HG02938 (cell line): ENCODE data around the gene ANXA4.

Experiments
- ATAC-seq: cut with Tn5 transposase; IDR thresholded peaks from one replicate; pipeline ENCODE4 v1.9.1; 2021; ENCODE audit warnings: mild to moderate bottlenecking, moderate library complexity; ENCODE audit not compliant: unreplicated experiment

ANXA4 gene

DNA sequence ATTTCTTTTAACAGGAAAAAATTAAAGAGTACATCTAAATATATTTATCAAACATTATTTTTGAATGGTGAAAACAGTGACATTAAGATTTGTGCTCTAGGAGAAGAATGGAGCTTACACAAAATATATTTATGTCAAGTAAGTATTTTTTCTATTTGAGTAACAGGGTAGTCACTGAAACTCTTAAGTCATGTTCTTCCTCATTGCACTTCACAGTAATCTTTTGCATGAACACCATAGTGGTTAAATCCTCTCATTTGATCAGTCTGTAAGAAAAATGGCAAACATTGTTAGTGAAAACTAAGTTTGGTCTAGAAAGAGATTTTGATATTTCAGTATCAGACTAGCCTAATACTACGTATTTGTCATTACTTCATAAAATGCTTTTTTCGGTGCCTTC lies 95.6 kb downstream of the ANXA4 start:
- ATAC-seq, result no peak

DNA sequence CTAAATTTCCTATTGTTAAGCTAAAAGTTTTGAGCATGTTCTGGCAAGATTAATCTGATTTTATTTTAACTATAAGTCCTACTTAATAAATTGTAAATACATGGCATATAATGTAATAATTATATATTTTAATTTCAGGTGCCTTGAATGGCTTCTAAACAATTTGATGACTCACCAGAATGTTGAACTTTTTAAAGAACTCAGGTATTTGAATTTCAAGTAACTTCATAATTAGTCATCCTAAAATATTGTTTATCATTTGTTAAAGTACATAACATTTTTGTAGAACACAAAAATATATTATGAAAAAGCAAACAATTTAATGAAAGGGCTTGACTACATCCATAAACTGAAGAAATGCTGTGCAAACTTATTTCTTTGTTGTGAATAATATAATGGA lies 102.1 kb downstream of the ANXA4 start:
- ATAC-seq, result no peak

DNA sequence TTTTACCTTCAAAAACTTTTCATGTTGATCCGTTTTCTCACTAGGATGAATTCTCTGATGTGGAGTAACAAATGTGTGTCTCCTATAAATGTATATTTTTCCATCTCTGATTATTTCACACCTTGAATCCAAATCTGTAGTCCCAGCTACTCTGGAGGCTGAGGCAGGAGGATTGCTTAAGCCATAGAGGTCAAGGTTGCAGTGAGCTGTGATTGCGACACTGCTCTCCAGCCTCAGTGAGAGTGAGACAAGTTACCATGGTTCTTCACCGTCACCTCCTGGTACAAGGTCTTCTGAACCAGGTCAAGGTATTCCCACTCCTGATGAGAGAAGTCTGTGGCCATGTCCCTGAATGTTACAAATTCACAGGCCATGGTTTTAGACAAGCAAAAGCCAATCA lies 102.6 kb downstream of the ANXA4 start:
- no peak for ATAC-seq

DNA sequence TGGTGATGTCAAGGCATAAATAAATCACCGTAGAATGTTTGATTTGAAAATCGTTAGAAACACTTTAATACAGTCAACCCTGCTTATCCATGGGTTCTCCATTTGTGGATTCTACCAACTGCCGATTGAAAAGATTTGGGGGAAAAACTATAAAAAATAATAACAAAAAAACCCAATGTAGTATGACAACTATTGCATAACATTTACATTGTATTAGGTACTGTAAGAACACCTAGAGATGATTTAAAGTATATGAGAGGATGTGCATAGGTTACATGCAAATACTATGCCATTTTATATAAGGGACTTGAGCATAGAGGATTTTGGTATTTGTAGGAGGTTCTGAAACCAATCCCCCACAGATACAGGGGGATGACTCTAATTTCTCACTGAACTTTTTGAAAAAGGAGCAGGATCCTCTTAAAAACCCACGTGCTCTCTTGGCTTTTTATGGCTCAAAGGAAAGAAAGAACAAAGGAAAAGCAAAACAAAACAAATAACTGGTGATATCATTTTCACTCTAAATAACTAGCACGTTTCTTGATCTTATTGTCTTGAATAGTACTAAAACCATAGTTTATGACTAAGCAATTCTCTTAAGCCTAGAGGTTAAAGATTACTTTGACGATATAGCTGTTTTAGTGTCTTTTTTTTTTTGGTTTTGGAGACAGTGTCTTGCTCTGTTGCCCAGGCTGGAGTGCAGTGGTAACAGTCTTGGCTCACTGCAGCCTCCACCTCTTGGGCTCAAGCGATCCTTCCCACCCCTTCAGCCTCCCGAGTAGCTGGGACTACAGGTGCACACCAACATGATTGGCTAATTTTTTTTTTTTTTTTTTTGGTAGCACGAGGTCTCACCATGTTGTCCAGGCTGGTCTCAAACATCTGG lies 104.5 kb downstream of the ANXA4 start:
- no peak for ATAC-seq

DNA sequence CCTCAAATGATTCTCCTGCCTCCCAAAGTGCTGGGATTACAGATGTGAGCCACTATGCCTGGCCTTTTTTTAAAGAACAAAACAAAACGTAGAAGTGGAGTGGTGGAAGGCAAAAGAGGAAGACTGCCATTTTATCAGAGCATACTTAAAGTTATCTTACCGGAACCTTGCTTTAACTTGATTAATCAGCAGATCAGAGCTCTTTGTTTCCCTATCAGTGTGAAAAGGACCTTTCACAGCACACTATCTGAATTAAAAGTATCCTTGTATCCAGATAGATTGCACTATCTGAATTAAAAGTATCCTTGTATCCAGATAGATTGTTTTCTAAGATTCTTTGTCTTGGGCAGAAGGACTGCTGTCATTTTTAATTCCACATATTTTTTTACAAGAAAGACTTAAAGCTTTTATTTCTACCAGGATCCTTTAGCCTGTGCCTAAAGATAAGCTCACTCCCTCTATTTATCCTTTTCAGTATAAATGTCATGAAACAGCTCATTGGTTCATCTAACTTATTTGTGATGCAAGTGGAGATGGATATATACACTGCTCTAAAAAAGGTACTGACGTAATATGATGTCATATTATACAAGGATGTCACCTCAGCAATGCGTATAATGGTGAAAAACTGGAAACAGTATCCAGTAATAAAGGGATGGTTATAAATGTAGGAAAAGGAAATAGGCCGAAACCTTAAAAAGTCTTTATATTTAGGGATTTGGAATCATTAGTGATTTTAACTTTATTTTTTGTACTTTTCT lies 105.3 kb downstream of the ANXA4 start:
- ATAC-seq, result no peak

DNA sequence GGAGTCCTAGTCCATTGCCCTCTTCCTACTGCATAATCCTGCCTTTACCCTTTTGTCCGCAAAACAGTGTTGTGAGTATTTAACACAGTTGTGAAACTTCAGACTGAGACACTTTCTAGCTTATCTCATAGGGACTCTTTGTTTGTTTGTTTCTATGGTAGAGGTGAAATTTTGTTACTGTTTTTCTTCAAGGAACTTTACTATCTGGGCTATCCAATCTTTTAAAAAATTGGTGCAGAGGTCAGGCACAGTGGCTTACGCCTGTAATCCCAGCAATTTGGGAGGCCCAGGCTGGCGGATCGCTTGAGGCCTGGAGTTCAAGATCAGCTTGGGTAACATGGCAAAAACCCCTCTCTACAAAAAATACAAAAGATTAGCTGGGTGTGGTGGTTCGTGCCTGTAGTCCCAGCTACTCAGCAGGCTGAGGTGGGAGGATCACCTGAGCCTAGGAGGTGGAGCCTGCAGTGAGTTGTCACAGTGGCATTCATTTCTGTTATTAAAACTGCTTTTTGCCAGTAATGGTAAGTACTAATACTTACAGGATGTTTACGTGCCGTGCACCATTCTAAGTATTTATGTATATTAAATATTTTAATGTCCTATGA lies 106.4 kb downstream of the ANXA4 start:
- no peak for ATAC-seq

DNA sequence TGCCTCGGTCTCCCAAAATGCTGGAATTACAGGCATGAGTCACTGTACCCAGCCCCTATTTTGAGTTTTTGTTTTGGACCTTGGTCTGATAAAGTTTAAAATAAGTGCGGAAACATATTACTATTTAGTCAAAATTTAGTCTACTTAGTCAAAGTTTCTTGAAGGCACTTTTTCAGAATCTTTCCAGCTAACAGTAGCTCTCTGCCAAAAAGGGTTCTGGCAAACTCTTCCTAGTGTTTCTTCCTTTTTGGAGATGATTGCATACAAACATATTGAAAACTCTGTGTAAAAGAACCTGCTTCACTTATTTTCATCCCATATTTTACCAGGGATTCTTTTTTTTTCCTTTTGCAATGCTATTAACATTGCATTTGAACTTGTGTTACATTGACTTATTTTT lies 116.3 kb downstream of the ANXA4 start:
- ATAC-seq, result no peak

DNA sequence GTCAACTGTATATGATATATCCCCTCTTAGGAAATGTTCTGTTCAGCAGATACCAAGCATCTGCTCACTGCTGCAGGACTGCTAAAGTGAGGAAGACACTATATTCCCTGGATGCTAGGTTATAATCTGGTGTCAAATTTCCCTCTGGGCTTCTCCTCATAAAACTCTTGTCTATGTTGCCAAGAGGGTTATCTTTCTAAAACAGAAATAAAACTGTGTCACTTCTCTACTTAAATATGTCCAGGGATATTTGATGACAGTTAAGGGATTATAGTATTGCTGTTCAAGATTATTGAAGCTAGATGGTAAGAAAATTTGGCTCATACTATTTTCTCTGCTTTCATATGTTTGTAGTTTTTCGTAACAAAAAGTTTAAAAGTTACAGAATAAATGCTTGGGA lies 121.4 kb downstream of the ANXA4 start:
- no peak for ATAC-seq
